HG03196 (cell line): ENCODE data around the gene FRMPD2.
"Not testable (repeated sequence)": the region's sequence is repeated elsewhere in the genome, so short reads cannot be mapped to it uniquely, and the experiment has no call there.

ENCODE experiments used
- ATAC-seq: cut with Tn5 transposase; IDR thresholded peaks from one replicate; pipeline ENCODE4 v1.9.1; 2021; ENCODE audit not compliant: unreplicated experiment

The FRMPD2 gene

DNA sequence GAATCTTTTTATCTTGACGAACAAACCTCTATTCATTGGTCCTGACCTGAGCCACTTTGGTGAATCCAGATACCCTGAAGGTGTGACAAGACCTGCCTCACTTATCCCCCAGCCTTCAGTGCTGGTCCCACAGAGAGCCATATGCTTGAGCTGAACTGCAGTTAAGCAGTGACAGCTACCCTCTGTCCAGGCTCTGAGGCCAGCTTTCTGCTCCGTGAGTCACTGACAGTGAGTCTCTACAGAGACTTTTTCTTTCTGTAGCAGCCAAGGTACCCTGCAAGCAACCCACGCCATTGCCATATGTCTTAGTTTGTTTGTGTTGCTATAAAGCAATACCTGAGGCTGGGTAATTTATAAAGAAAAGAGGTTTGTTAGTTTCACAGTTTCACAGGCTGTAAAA, 133.5 kb downstream of the FRMPD2 start:
- ATAC-seq: not testable (repeated sequence)

DNA sequence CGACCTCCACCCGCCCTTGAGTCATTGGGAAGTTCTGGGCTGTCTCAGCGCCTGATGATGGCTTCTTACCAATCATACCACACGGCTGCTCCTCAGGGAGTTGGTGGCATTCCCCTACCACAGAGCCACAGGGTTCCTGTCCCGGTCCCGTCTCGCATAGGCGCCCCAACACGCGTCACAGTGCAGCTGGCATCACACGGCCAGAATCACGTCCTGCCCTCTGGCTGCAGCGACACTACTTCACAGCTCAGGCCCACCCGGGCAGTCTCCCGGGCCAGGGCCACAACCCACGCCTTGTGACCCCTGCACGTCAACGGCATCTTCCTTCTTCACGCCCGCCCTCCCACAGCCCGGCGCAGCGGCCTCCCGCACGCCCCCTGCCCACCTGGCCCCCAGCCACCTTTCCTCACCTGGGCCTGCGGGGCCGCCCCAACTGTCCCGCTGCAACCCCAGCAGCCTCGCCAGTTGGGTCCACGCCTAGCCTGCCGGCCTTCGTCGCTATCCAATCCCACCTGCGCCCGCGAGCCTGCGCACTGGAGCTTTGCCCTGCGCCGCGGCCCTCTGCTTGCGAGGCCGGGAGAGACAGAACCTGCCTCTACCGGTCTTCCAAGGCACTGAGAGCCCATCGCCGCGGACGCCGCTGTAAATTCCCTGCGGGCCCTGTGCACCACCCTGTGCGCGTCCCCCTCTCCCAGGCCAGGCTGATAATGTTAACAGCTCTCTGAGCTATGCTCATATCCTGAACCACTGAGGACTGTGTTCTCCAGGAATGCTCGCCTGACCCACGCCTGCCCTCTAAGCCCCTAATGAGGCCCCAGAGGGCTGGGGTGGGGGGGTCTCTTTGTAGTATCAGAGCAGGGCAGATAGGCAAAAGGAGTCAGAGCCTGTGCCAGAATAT, 134.3 kb downstream of the FRMPD2 start:
- ATAC-seq: not testable (repeated sequence)

DNA sequence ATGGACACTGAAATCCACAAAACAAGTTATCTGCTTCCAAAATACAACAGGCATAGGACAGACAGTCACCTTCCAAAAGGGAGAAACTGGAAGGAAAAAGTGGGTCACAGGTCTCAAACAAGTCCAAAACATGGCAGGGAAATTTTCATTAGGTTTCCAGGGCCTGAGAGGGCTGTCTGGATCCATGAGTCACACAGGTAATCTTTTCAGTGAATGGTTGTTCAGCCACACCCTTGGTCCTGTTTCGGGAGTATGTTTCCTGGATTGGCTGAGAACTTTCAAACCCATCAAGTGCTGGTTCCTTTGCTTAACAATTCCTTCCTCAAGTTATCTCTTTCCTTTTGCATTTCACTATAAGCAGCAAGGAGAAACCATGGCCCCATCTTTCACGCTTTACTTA, 145.5 kb downstream of the FRMPD2 start:
- ATAC-seq: not testable (repeated sequence)

DNA sequence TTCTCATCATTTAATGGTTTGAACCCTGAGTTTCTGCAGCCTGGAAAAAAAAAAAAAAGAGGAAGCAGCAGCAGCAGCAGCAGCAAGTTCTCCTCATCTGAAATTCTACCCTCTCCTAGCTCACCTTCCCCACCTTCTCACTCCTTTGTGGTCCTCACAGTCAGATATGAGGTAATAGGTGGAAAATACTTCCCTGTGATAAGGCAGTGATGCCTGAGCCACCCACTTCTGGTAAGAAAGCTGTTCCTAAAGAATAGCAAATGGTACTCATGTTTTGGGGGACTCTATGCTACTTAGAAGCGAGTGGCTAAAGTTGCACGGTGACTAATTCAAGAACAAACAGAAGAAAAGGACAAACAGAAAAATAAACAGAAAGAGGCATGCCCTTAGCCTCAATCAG, 148.2 kb downstream of the FRMPD2 start:
- ATAC-seq: not testable (repeated sequence)

DNA sequence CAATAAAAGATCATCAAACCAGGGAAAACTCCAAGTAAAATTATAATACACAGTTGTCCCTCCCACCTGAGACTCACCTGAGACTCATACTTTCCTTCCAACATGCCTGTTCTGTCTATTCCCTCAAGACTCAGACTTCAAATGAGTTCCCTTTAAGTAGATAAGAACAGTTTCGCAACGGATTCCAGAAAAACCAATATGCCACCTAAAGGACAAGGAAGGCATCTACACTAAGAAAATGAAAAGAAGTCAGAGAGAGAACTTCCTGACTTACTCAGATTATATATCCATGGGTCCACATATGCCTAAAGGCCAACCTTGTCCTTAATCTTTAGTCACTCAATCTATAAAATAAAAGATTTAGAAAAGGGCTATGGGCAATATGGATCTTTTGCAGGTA, 148.9 kb downstream of the FRMPD2 start:
- ATAC-seq: not testable (repeated sequence)

DNA sequence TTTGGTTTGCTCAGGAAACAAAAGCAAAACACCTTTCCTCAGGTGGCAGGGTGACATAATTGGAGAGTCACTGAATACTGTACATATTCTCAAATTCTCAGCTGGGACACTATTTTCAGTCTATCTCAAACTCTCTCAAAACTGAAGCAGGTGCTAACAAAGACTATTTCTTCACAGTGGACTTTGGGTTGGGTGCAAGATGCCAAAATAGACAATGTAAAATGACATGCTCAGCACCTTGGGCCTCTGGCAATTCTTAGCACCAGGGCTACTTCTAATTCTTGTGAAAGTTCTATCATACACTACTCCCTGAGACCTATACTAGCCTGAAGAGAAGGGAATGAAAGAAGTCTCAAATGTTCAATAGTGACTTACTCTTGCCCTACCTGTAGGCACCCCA, 151.9 kb downstream of the FRMPD2 start:
- ATAC-seq: not testable (repeated sequence)

DNA sequence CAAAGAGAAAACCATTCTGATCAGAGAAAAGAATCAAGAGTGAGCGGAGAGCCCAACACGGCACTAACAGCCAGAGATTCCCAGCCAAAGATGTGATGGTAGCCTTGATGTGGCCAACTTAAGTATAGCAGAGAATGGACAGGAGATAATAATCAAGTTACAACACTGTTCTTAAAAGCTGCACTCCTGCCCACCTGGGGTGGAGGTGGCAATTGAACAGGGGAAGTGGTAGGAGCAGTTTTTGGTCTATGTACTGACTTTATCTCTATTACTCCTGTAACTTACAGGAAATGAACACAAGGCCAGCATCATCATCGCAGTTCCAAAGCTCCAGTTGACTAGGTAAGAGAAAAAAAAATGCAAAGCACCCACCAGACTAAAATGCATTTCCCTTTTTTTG, 164.2 kb downstream of the FRMPD2 start:
- not testable (repeated sequence) for ATAC-seq
